OCI-LY1 (cell line): ENCODE measurements around the gene RELCH.

ENCODE experiments used
- H2AFZ ChIP-seq: fragments of 200-600 bp; sonication (generic), shearing (Covaris generic); 2 replicates; pipeline ENCODE4 v1.6.0; 2014; ENCODE audit warnings: antibody characterized with exemption, mild to moderate bottlenecking, low read length
- H3F3A ChIP-seq: fragments of 200-600 bp; sonication (generic), shearing (Covaris generic); 2 replicates; pipeline ENCODE4 v1.6.0; 2014; ENCODE audit warnings: mild to moderate bottlenecking, antibody characterized with exemption, low read length, moderate library complexity; ENCODE audit not compliant: insufficient read depth
- H3K27ac ChIP-seq: fragments of 200-600 bp; sonication (generic); 2 replicates; pipeline ENCODE4 v1.5.1; 2014; ENCODE audit warnings: low read length, mixed run types, mild to moderate bottlenecking, low read depth; ENCODE audit not compliant: poor library complexity, severe bottlenecking
- H3K27me3 ChIP-seq: fragments of 200-600 bp; sonication (generic); 2 replicates; pipeline ENCODE4 v1.6.0; 2014; ENCODE audit warnings: antibody characterized with exemption, mild to moderate bottlenecking, low read length, moderate library complexity; ENCODE audit not compliant: insufficient read depth
- H3K36me3 ChIP-seq: fragments of 200-600 bp; sonication (generic); 2 replicates; pipeline ENCODE4 v1.6.1; 2014; ENCODE audit warnings: mild to moderate bottlenecking, antibody characterized with exemption, low read length, moderate library complexity, mixed read lengths; ENCODE audit not compliant: insufficient read depth
- H3K4me1 ChIP-seq: fragments of 200-600 bp; sonication (generic); 2 replicates; pipeline ENCODE4 v1.5.1; 2014; ENCODE audit warnings: mild to moderate bottlenecking, low read length, moderate library complexity; ENCODE audit not compliant: insufficient read depth, severe bottlenecking
- H3K4me2 ChIP-seq: fragments of 200-600 bp; sonication (generic), shearing (Covaris generic); 2 replicates; pipeline ENCODE4 v1.6.1; 2014; ENCODE audit warnings: low read length
- H3K4me3 ChIP-seq: fragments of 200-600 bp; sonication (generic); 2 replicates; pipeline ENCODE4 v1.5.1; 2014; ENCODE audit warnings: low read length, low read depth, mild to moderate bottlenecking, mixed read lengths; ENCODE audit not compliant: poor library complexity, severe bottlenecking
- H3K79me2 ChIP-seq: fragments of 200-600 bp; shearing (Covaris generic); 2 replicates; pipeline ENCODE4 v1.6.1; 2016; ENCODE audit warnings: mixed run types, low read length, mixed read lengths; ENCODE audit not compliant: insufficient read depth
- H3K9ac ChIP-seq: fragments of 200-600 bp; sonication (generic), shearing (Covaris generic); 2 replicates; pipeline ENCODE4 v1.6.1; 2014; ENCODE audit warnings: mild to moderate bottlenecking, low read length, mixed read lengths
- H3K9me2 ChIP-seq: fragments of 200-600 bp; sonication (generic), shearing (Covaris generic); 2 replicates; pipeline ENCODE4 v1.6.1; 2014; ENCODE audit warnings: low read depth, mild to moderate bottlenecking, low read length, mixed read lengths
- H3K9me3 ChIP-seq: fragments of 200-600 bp; shearing (Covaris generic); 2 replicates; pipeline ENCODE4 v1.6.1; 2014; ENCODE audit warnings: low read length, mixed read lengths
- H4K20me1 ChIP-seq: fragments of 200-600 bp; sonication (generic), shearing (Covaris generic); 2 replicates; pipeline ENCODE4 v1.6.0; 2016; ENCODE audit warnings: mild to moderate bottlenecking, low read length; ENCODE audit not compliant: insufficient read depth
- EZH2 ChIP-seq: fragments of 200-600 bp; sonication (generic), shearing (Covaris generic); IDR thresholded peaks from 2 replicates; pipeline ENCODE4 v1.8.0; 2017; ENCODE audit warnings: borderline replicate concordance, mixed run types, mild to moderate bottlenecking, antibody characterized with exemption, low read length, moderate library complexity, mixed read lengths
- TF ChIP-seq, protein P1 (sequence below): fragments of 200-600 bp; sonication (generic), shearing (Covaris generic); IDR thresholded peaks from 2 replicates; pipeline ENCODE4 v1.5.1; 2017; ENCODE audit warnings: mild to moderate bottlenecking, antibody characterized with exemption, low read length, moderate library complexity, mixed read lengths

RELCH gene

DNA sequence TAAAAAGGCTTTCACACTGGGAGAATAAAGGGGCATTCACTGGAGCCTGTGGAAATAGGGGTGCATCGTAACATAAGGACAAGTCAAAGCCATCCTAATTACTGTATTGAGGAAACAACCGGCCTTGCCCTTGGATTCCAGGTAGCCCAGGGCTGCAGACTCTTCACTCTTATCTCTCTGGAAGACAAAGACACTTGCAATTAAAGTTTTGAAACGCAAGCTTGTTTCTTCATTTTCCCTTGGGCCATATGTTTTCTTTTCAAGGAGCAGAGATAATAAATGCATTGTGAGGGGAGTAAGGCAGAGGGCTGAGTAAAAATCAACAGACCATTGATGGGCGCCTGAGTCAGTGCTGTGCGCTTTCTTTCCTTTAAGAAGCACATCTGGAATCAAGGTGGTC, 149.6 kb downstream of the RELCH start:
- no peaks in the 10 kb centered on the region; the same call in 1 of the 2 replicates for H3K27me3 ChIP-seq
- H4K20me1 ChIP-seq: no peaks in the 10 kb centered on the region
- no peaks in the 10 kb centered on the region for H3F3A ChIP-seq
- H3K4me3 ChIP-seq: no peak overlapping the region
- no peaks in the 10 kb centered on the region for H3K4me1 ChIP-seq
- H3K9me3 ChIP-seq: no peaks in the 10 kb centered on the region
- no peaks in the 10 kb centered on the region for H3K79me2 ChIP-seq
- H3K9ac ChIP-seq: no peak overlapping the region
- H2AFZ ChIP-seq: no peak overlapping the region
- H3K27ac ChIP-seq: no peak overlapping the region
- TF ChIP-seq, protein P1, sequence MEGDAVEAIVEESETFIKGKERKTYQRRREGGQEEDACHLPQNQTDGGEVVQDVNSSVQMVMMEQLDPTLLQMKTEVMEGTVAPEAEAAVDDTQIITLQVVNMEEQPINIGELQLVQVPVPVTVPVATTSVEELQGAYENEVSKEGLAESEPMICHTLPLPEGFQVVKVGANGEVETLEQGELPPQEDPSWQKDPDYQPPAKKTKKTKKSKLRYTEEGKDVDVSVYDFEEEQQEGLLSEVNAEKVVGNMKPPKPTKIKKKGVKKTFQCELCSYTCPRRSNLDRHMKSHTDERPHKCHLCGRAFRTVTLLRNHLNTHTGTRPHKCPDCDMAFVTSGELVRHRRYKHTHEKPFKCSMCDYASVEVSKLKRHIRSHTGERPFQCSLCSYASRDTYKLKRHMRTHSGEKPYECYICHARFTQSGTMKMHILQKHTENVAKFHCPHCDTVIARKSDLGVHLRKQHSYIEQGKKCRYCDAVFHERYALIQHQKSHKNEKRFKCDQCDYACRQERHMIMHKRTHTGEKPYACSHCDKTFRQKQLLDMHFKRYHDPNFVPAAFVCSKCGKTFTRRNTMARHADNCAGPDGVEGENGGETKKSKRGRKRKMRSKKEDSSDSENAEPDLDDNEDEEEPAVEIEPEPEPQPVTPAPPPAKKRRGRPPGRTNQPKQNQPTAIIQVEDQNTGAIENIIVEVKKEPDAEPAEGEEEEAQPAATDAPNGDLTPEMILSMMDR: no peak
- no peak for TF ChIP-seq EZH2
- H3K36me3 ChIP-seq: no peaks in the 10 kb centered on the region
- no peaks in the 10 kb centered on the region for H3K9me2 ChIP-seq
- H3K4me2 ChIP-seq: no peak overlapping the region

DNA sequence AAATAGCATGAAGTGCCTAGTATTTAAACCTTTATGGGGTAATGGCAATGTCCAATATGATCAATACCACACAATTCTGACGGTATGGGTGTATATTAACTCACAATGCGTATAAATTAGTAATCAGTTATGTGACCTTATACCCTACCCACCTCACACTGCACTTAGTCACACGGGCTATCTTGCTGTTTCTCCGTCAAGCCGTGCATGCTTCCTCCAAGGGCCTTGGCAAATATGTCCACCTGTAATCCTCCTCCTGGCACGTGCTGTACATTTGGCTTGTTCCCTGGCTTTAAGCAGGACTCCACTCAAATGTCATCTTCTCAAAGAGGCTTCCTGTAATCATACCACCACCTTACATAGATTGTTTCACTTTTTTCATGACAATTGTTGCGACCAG, 150.3 kb downstream of the RELCH start:
- H4K20me1 ChIP-seq: no peaks in the 10 kb centered on the region
- no peak overlapping the region for H3K27ac ChIP-seq
- TF ChIP-seq, protein P1: no peak
- TF ChIP-seq EZH2: no peak
- H3K9me3 ChIP-seq: no peaks in the 10 kb centered on the region
- no peaks in the 10 kb centered on the region for H3K4me1 ChIP-seq
- no peaks in the 10 kb centered on the region; the same call in 1 of the 2 replicates for H3K27me3 ChIP-seq
- no peaks in the 10 kb centered on the region for H3F3A ChIP-seq
- no peak overlapping the region for H3K4me3 ChIP-seq
- H3K4me2 ChIP-seq: no peak overlapping the region
- H3K36me3 ChIP-seq: no peaks in the 10 kb centered on the region
- no peak overlapping the region for H2AFZ ChIP-seq
- H3K79me2 ChIP-seq: no peaks in the 10 kb centered on the region
- no peak overlapping the region for H3K9ac ChIP-seq
- no peaks in the 10 kb centered on the region for H3K9me2 ChIP-seq

DNA sequence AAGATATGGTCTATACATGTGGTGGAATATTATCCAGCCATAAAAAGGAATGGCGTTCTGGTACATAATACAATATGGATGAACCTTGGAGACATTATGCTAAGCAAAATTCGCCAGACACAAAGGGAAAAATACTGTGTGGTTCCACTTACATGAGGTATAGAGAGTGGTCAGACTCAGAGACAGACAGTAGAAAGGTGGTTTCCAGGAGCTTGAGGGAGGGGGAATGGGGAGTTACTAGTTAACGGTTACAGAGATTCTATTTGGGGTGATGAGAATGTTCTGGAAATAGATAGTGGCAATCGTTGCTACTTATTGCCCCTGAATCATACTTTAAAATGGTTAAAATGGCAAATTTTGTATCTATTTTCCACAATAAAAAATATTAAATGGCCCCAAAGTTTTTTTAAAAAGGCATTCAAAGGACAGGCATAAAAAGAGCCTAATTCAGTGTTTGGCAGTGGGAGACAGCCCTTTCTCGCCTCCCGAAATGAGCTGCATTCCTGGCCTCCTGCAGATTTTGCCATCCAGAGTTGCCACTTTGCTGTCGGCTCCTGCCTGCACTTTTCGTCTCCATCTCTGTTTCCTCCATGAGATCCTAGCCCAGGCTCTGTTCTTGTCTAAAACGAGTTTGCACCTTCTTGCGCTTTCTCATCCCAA, 151.5 kb downstream of the RELCH start:
- no peak for TF ChIP-seq EZH2
- TF ChIP-seq, protein P1: no peak
- Histone ChIP-seq H3K36me3 (no peaks in the 10 kb centered on the region), H3K79me2 (no peaks in the 10 kb centered on the region), H3K4me2 (no peak overlapping the region), H3K4me1 (no peaks in the 10 kb centered on the region), H3K9ac (no peak overlapping the region), H4K20me1 (no peaks in the 10 kb centered on the region), H3F3A (no peaks in the 10 kb centered on the region), H3K9me3 (no peaks in the 10 kb centered on the region), H3K4me3 (no peak overlapping the region), H3K9me2 (no peaks in the 10 kb centered on the region), H2AFZ (no peak overlapping the region), H3K27me3 (no peaks in the 10 kb centered on the region; the same call in 1 of the 2 replicates), H3K27ac (no peak overlapping the region)
